HCT116 (cell line): Measurements from ENCODE around the gene TES.

ENCODE experiments used
- CEBPB ChIP-seq: IDR thresholded peaks from 2 replicates; pipeline ENCODE4 v1.6.1; 2012; ENCODE audit warnings: low read depth
- EZH2 ChIP-seq: fragments of 200-600 bp; sonication (generic); IDR thresholded peaks from 2 replicates; pipeline ENCODE4 v1.6.1; 2017; ENCODE audit warnings: antibody characterized with exemption, mixed run types
- JUND ChIP-seq: IDR thresholded peaks from 2 replicates; pipeline ENCODE4 v1.6.1; 2012
- POLR2AphosphoS5 ChIP-seq: IDR thresholded peaks from 2 replicates; pipeline ENCODE4 v1.6.1; 2011; ENCODE audit warnings: mild to moderate bottlenecking, low read depth, low read length, moderate library complexity
- REST ChIP-seq: IDR thresholded peaks from 2 replicates; pipeline ENCODE4 v1.6.1; 2012; ENCODE audit warnings: low read depth
- TCF7L2 ChIP-seq: IDR thresholded peaks from 2 replicates; pipeline ENCODE4 v1.7.0; 2011; ENCODE audit warnings: borderline replicate concordance, inconsistent platforms; ENCODE audit not compliant: insufficient read depth, insufficient read length; ENCODE audit errors: extremely low read depth
- YY1 ChIP-seq: IDR thresholded peaks from 2 replicates; pipeline ENCODE4 v1.6.1; 2011; ENCODE audit warnings: low read length, low read depth, moderate library complexity, mild to moderate bottlenecking; ENCODE audit not compliant: insufficient replicate concordance; ENCODE audit errors: extremely low read depth
- TF ChIP-seq, protein P1 (sequence below), 3 experiments: fragments of 200-600 bp in 1 of 3; sonication (generic) in 1 of 3; IDR thresholded peaks in 2 of 3; conservative IDR thresholded peaks in 1 of 3; 2 replicates each; pipeline ENCODE4 v1.5.1; 2012 to 2017; ENCODE audit warnings: low read depth in 2 of 3, low read length in 2 of 3, antibody characterized with exemption in 1 of 3, borderline replicate concordance in 1 of 3, control low read depth in 1 of 3, mild to moderate bottlenecking in 1 of 3, mixed read lengths in 1 of 3, mixed run types in 1 of 3, moderate library complexity in 1 of 3; ENCODE audit not compliant: insufficient read depth in 1 of 3

DNA sequence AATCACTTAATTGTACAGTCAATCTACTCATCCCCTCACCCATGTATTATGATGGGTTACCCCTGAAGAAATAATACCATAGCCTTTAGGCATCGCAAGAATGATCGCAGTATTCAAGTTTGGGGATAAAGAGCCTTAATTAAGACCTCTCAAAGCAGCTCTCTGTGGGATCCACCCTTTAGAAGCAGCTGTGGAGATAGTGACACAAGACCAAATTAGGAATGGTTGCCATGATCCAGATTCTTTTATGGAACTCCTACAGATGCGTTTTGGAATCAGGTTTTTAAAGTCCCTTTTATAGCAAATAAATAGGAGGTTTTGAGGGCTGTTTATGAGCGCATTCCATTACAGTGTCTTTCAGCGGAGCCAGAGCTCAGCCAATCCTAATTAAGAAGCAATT lies 12.2 kb downstream of the TES start:
- TF ChIP-seq REST (no peak), CEBPB (no peak), EZH2 (no peak), POLR2AphosphoS5 (no peak), YY1 (no peak), TCF7L2 (no peak), JUND (no peak)
- TF ChIP-seq, protein P1, sequence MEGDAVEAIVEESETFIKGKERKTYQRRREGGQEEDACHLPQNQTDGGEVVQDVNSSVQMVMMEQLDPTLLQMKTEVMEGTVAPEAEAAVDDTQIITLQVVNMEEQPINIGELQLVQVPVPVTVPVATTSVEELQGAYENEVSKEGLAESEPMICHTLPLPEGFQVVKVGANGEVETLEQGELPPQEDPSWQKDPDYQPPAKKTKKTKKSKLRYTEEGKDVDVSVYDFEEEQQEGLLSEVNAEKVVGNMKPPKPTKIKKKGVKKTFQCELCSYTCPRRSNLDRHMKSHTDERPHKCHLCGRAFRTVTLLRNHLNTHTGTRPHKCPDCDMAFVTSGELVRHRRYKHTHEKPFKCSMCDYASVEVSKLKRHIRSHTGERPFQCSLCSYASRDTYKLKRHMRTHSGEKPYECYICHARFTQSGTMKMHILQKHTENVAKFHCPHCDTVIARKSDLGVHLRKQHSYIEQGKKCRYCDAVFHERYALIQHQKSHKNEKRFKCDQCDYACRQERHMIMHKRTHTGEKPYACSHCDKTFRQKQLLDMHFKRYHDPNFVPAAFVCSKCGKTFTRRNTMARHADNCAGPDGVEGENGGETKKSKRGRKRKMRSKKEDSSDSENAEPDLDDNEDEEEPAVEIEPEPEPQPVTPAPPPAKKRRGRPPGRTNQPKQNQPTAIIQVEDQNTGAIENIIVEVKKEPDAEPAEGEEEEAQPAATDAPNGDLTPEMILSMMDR (IDR thresholded peaks at IDR 0.05 in 2 of 3, conservative IDR thresholded peaks at IDR 0.05 in 1 of 3; ENCODE audit: borderline replicate concordance in 1 of 3, insufficient read depth in 1 of 3, low read depth in 2 of 3, low read length in 2 of 3), result no peak
